ENCODE data around the gene GPX4.
"Not testable (repeated sequence)": the region's sequence is repeated elsewhere in the genome, so short reads cannot be mapped to it uniquely, and the experiment has no call there.

GPX4 gene

DNA sequence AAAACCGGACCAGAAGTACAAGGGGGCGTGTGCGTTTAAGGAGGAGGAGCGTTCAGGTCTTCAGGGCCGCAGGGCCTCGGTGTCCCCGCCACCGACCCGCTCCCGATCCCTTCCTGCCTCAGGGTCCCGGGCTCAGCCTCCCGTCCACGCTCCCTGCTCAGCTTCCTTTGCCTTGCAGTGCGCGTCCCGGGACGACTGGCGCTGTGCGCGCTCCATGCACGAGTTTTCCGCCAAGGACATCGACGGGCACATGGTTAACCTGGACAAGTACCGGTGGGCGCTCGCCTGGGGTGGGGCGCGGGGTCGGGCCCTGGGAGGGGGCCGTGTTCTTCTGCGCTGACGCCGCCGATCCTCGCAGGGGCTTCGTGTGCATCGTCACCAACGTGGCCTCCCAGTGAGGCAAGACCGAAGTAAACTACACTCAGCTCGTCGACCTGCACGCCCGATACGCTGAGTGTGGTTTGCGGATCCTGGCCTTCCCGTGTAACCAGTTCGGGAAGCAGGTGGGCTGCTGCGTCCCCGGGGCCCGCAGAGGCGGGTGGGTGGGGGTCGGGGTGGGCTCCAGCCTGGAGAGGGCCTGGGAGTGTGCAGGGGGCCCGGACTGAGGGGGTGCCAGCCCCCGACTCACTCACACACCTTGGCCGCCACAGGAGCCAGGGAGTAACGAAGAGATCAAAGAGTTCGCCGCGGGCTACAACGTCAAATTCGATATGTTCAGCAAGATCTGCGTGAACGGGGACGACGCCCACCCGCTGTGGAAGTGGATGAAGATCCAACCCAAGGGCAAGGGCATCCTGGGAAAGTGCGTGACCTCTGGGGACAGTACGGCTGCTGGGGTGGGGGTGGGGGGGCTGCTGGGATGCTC is 1.4 kb downstream of the GPX4 start:
- no peak for FAIRE-seq

DNA sequence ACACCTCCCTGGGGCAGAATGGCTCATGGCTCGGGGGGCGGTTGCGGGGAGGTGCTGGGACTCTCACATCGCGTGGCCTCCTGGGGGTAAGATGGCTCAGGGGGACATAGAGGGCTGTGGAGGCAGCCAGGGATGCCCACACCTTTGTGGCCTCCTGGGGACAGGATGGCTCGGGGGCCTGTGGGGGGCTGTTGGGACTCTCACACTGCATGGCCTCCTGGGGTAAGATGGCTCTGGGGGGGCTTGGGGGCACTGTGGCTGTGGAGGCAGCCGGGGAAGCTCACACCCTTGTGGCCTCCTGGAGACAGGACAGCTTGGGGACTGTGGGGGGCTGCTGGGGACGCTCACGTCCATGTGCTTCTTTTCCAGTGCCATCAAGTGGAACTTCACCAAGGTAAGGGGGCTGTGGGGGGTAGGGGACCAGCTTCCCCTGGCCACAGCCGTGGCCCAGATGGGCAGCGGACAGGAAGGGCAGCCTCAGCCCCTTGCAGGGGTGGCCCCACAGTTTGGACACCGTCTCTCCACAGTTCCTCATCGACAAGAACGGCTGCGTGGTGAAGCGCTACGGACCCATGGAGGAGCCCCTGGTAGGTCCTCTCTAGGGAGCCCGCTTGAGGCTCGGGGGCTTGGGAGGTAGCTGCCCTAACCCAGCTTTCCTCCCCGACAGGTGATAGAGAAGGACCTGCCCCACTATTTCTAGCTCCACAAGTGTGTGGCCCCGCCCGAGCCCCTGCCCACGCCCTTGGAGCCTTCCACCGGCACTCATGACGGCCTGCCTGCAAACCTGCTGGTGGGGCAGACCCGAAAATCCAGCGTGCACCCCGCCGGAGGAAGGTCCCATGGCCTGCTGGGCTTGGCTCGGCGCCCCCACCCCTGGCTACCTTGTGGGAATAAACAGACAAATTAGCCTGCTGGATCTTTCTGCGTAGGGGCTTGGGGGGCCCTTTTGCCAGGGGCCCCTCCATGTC is 2.4 kb downstream of the GPX4 start:
- FAIRE-seq: no peak

DNA sequence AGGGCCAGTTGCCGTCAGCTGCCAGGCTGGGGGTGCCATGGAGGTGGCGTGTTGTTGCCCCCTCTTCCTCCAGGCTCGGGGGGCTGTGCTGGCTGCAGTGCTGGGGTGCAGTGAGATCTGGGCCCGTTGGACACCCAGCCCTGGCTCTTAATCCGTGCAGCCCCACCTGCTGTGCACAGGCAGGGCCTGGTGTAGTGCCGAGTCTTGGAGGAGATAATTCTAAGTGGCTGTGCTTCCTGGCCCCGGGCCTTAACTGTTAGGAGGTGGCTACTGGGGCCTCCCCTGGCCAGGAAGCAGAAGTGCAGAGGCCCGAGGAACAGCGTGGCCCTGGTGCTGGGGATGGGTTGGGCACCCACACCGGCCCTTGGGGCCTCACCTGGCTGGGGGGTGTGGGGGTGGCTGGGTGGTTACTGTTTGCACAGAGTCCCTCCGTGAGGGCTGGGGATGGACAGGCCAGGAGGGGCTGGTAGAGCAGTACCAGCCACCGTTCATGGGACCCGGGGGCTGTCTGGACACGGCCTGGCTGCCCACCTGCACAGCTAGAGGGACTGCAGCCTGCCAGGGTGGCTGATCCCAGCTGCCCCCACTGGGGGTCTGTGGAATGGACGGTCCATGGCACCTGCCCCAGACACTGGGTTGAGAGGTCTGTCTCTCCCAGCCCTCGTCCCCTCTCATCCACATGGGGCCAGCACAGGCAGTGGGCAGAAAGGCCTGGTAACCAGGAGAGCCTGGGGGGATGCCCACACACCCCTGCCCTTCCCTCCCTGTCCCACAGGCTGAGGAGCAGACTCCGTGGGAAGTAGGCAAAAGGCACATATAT is 3.3 kb downstream of the GPX4 start:
- FAIRE-seq: no peak

DNA sequence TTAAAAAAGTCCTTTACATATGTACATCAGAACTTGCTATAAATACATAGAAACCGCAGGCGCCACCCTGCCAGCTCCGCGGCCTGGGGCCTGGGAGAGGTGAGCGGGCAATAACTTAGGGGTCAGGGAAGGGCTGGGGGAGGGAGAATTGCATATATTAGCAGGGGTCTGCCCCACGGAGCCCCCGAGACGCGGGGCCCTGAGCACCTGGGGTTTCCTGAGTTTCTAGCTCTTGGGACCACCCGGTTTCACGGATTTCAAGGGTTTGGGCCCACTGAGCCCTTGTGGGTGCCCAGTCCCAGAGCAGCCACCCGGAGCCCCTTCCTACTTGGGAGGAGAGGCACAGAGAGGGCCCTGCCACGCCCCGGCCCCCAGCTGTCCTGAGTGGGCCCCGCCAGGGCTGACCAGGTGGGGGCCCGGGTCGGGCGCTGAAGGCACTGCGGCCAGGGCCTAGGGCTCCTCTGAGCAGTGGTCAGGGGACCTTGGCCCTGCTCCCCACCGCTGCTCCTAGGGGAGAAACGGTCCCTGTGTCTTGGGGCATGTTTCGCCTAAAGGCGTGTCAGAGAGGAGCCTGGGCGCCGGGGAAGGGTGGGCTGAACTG is 4.0 kb downstream of the GPX4 start:
- no peak for FAIRE-seq

DNA sequence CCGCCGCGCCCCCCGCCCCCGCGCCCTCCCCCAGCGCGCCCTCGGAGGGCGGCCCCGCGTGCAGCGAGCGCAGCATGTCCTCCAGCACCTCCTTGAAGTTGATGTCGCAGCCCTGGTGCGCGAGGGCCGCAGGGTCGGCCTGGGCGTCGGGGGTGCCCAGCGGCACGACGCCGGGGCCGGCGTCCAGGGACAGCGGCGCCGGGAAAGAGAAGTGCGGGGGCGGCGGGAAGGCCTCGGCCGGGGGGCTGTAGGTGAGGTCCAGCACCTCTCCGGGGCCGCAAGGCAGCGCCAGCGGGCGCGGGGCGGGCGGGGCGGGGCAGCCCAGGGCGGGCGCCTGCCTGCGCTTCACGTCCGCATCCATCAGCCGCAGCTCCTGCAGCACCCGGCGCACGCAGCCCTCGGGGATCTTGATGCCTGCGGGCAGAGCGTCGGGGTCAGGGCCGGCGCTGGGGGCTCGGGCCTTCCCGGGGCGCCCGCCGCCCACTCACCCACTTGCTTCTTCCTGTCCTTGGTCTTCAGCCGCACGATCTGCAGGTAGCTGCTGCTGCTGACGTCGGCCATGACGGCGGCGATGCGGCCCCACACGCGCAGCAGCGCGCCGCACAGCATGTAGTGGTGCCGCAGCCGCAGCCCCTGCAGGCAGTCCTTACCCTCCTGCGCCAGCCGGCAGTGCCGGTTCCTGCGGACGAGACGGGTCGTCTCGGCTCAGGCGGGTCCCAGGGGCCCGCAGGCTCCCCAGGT is 4.7 kb downstream of the GPX4 start:
- FAIRE-seq: no peak

DNA sequence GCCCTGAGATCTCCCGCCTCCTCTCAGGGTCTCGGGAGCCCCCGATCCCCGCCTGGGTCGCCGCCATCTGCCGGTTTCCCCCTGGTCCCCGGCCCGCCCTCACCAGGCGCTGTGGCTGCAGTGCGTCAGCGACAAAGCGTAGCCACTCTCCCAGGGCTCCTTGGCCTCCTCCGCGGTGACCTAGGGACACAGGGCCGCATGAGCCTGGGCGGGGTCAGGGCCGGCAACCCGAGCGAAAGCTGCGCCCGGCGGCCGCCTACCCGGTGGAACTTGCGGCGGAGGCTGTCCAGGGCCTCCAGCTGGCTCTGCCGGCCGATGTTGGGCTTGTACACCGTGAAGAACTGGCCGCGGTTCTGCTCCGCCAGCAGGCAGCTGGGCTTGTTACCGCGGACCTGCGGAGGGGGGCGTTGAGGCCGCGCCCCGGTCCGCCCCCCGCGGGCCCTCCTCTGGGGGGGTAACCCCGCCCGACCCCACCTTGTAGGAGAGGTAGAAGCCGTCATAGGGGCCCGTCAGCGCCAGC is 5.3 kb downstream of the GPX4 start:
- no peak for FAIRE-seq

DNA sequence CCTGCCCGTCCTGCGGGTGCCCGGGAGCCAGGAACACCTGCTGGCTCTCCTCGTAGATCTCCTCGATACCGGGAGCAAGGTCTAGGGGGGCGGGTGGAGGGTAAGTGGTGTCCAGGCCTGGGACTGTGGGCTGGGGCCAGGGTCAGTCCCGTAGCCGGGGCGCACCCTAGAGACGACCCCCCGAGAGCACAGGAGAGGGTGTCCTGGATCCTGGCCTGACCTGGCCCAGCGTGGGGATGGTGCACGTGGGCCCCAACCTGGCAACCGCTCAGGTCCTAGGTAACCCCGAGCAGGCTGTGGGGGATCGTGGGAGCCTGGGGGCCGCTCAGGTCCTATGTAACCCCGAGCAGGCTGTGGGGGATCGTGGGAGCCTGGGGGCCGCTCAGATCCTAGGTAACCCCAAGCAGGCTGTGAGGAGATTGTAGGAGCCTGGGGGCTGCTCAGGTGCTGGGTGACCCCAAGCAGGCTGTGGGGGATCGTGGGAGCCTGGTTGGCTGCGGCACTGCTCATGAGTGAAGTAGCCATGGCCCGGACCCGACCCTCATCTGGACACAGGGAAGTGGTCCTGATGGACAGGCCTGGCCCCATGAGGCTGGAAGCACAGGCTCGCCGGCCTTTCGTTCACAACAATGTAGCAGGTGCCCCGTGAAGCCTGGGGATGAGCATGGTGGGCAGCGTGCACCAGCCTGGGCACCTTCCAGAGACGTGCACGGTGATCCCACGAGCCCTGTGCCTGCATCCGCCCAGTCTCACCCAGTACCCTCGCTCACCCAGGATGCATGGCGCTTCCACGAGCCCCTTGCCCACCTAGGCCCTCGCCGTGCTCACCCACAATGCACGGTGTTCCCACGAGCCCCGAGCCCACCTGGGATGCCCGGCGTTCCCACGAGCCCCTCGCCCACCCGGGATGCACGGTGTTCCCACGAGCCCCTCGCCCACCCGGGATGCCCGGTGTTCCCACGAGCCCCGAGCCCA is 6.2 kb downstream of the GPX4 start:
- no peak for FAIRE-seq

DNA sequence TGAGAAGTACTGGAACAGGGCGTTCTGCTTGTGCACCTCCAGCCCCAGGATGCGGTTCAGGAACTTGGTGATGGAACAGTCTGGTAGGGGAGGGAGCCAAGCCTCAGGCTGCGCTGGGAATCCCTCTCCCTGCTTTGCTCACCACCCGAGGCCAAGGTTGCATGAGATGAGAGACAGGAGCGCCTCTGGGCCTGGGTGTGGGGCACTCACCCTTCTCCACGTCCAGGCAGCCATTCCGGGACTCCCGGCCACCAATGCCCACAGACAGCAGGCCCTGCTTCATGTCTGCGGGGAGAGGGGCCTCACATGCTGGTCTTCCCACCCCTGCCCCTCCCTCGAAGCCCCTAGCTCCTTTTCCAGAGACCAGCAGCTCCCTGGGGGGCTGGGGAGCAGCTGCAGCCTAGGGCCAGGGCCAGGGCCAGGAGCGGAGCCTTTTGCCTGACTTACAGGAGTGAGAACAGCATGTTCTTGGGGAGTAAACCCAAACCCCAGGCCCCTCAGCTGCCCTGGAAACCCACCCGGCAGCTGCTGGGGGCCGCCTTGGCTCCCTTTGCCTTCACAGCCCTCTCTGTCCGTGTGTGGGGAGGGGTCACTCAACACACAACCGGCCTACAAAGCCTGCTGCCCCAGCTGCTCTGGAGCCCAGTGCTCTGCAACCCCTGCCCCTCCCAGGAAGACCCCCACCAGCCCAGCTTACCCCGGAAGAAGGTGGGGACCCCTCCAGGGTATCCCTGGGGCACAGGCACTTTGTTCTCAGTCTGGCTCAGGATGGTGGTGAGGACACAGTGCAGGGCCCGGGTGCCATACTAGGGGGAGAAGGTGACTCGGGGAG is 7.2 kb downstream of the GPX4 start:
- no peak for FAIRE-seq

DNA sequence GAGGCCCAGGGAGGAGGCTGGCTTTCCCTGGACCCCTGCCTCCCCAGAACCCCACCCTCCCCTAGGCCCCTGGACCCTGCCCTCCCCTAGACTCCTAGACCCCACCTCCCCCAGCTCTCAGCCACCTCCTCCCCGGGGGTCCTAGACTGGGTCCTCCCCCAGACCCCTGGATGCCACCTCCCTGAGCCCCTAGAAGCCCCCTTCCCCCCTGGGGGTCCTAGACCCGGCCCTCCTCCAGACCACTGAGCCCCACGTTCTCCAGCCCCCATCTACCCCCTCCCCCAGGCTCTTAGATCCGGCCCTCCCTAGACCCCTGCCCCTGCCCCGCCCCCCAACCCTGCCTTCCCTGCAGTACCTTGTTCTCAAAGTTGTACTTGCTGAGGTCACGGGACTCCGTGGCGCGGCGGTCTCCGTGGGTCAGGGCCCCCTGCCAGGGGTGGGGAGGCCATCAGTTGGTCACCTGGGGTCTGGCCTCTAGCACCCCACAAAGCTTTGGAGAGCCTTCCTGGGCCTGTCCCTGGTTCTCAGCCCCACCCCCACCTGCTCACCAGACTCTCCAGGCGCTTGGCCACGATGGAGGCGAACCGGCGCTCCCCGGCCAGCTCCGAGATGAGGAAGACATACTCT is 8.0 kb downstream of the GPX4 start:
- no peak for FAIRE-seq

DNA sequence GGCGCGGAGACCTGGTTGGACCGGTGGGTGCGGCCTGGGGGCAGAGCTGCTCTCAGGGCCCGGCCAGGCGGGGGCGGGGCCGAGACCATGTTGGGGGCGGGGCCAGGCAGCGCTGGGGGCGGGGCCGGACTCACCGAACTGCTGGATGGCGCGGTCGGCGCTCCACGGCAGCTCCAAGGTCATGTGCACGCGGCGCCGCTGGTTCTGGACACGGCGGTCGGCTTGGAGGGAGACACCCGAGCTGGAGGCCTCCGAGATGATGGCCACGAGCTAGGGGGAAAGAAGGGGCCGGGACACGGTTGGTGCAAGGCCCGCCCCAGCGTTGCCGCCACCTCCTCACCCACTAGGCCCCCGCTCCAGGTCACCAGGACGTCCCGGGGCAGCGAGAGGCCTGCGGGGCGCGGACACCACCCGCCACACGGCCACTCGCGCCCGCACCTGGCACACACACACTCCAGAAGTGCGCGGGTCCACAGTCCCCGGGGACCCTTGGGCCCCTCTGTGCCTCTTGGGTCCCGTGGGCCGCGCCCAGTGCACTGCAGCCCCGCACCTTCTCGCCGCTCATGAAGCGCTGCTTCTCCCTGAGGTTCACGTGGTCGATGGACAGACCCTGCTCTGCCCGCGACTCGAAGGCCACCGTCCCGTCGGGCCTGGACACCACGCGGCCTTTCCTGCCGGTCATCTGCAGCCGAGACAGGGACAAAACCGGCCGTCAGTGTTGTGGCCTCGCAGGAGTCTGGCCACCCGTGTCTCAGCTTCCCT is 8.7 kb downstream of the GPX4 start:
- no peak for FAIRE-seq

DNA sequence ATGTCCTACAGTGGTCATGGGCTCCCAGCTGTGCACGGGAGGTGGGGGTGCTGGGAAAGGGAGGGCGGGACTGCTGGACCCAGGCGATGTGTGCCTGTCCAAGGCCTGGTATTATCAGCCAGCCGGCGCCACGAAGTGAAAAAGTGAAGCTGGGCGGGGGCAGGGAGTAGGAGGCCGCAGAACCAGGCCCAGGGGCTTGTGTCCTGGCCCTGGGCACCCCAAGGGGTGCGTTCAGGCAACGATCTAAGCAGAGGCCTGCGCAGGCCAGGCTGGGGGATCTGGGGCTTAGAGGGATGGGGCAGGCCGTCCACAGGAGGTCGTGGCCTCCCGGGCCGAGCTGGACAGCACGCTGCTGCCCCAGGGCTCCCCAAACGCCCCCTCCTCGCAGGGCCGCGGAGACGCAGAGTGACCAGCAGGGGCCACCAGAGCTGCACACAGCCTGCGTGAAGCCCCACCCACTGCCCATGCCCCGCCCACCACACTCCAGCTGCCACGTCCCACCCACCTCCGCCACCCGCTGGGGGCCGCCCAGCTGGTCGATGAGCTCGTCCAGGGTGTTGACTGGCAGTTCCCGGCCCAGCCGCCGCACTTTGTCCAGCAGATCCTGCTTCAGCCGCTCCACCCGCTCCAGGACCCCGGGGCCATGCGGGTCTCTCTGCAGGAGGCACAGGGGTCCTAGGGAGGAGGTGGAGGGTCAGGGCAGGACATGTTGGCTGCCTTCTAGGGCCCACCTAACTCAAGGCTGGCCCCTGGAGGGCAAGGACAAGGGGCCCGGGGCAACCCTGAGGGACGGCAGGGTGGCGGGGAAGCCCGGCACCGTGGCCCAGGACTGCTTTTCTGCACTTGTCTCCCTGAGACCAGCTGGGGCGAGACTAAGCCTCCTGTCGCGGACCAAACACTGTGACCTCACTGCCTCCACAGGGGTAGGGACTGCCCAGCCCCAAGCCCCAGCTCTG is 9.5 kb downstream of the GPX4 start:
- FAIRE-seq: no peak

DNA sequence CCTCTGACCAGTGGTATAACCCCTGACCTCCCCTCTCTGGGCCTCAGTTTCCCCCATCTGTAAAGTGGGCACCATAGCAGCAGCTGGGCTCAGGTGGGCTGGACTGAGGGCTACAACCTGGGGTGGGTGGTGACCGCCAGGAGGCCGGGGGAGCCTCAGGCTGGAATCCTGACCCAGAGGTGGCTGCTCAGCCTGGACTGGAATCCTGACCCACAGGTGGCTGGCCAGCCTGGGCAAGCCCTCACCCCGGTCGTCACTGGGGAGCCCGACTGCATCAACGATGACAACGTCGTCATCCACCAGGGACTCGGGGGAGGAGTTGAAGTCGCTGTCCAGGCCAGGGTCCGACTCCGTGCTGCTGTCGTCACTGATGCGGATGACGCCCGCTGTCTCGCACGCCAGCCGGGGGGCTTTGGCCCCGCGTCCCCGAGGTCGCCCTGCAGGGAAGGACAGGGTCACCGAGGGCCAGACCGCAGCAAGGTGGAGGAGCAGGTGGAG is 10.2 kb downstream of the GPX4 start:
- no peak for FAIRE-seq

DNA sequence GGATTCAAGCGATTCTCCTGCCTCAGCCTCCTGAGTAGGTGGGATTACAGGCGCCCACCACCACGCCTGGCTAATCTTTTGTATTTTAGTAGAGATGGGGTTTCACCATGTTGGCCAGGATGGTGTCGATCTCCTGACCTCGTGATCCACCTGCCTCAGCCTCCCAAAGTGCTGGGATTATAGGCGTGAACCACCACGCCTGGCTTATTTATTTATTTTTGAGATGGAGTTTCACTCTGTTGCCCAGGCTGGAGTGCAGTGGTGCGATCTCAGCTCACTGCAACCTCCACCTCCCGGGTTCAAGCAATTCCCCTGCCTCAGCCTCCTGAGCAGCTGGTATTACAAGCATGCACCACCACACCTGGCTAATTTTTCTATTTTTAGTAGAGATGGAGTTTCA is 10.9 kb downstream of the GPX4 start:
- not testable (repeated sequence) for FAIRE-seq

DNA sequence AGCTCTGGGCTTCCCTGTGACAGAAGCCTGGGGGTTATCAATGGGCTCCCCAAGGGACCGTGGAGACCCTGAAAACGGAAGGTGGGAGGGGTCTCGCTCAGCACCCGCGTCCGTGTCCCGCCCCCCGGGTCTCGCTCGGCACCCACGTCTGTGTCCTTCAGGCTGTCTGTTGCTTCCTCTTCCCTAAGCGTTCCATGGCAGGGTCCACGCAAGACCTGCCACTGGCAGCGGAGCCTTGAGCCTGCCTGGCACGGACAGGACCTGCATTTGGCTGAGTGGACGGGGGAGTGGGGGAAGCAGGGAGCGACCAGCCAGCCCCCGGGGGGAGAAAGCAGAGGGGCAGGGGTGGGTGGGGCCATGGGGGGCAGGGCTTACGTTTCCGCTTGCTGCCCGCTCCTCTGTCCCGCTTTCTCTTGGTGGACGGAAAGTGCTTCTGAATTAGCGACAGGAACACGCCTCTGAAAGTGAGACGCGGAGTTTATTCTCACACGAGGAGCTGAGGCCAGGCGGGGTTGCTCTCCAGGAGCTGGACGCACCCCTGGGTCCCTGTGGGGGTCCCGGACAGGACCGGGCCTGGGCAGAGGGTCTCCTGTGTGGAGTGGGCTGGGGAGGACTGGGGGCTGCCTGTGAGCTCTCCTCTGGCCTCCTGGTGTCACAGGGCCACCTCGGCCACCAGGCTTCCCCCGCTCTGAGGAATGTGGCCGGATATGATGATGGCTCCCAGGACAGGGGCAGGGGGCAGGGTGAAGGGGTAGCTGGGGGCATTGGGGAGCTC is 12.0 kb downstream of the GPX4 start:
- no peak for FAIRE-seq

DNA sequence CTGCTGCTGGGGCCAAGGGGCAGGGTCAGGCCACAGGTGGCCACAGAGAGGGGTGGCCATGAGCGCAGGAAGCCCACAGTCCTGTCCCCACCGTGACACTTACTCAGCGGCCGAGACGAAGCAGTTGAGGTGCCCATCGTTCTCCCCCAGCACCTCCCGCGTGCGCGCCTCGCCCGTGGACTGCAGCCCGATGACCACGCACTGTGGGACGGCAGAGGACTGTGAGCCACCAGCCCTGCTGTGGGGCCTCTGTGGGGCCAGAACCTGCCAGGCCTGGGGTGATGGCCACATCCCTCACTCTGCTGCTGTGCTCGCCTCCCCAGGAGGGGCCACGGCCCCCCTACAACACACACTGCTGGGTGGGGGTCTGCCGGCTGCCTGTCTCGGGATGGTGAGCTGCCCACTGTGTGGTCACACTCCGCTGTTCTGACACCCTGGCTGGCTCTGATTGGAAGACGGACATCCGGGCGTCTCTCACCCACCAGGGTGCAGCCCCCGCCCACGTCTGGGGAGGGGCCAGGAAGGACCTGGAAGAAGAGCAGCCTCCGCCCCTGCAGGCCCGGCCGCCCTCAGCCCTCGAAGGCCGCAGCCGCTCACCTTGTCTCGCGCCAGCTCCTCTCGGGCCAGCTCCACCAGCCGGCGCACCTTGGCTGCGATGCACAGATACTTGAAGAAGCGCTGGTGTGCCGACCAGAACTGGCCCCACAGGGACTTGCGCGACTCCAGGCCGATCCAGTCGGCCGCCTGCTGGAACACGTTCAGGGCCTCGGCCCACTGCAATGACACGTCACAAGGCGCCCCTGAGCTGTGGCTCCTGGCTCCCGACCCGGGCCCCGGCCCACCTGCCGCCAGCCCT is 13.2 kb downstream of the GPX4 start:
- no peak for FAIRE-seq

Data from endometrium (tissue), 2 donors.